ENCODE measurements around the gene ITCH. TPM values are rescaled to one million over a fixed set of nuclear protein-coding genes. Genes with fewer than 3 reads are reported as not detected.

Gene ITCH
- total and polyA plus RNA-seq, 2 donors (not counting 3 experiments of a cell fraction or from before 2014, with no cell fraction given) = 6.4 to 57.4 TPM

- TF ChIP-seq GATA2 (IDR thresholded peaks at IDR 0.05; ENCODE audit: insufficient read depth, insufficient read length, low read depth, low read length) (no peak), EZH2 (IDR thresholded peaks at IDR 0.05; ENCODE audit: borderline replicate concordance, low read depth, low read length, severe bottlenecking) (no peak), CTCF (IDR thresholded peaks at IDR 0.05; ENCODE audit: extremely low read depth in 1 of 2, insufficient read depth in 1 of 2, low read depth in 1 of 2, low read length in 2 of 2) (no peak), POLR2AphosphoS5 (IDR thresholded peaks at IDR 0.05; ENCODE audit: insufficient read depth, low read depth, low read length) (no peak), MYC (IDR thresholded peaks at IDR 0.05; ENCODE audit: low read depth, low read length) (no peak), MAX (IDR thresholded peaks at IDR 0.05; ENCODE audit: insufficient read depth, insufficient read length) (no peak), FOS (IDR thresholded peaks at IDR 0.05; ENCODE audit: borderline replicate concordance, insufficient read depth, low read length) (no peak), POLR2A (IDR thresholded peaks at IDR 0.05; ENCODE audit: low read depth, low read length) (no peak), JUN (IDR thresholded peaks at IDR 0.05; ENCODE audit: borderline replicate concordance, insufficient read depth, insufficient read length, low read depth) (no peak)
- Histone ChIP-seq H3K9me1 (replicated peaks; ENCODE audit: control insufficient read depth, extremely low read depth, insufficient read depth, low read length) (no peaks in the 10 kb centered on the region), H3K27me3 (ENCODE audit: control insufficient read depth in 2 of 2, insufficient read depth in 2 of 2, low read length in 2 of 2) (no peaks in the 10 kb centered on the region), H3K4me3 (replicated peaks in 1 of 3; ENCODE audit: insufficient read depth in 1 of 3, low read depth in 1 of 3, low read length in 3 of 3) (no peak overlapping the region), H4K20me1 (replicated peaks; ENCODE audit: control insufficient read depth, extremely low read depth, insufficient read depth, low read length) (peaks cover 13% of the 10 kb centered on the region), H3K36me3 (ENCODE audit: control insufficient read depth in 2 of 2, extremely low read depth in 1 of 2, insufficient read depth in 2 of 2, low read length in 2 of 2) (peaks cover 0 to 2% of the 10 kb centered on the region in 2 experiments), H3K27ac (ENCODE audit: insufficient read depth, low read depth, low read length) (no peak overlapping the region), H3K9ac (replicated peaks; ENCODE audit: extremely low read depth, insufficient read depth, low read length) (no peak overlapping the region), H3K4me2 (ENCODE audit: insufficient read depth, low read length) (no peak overlapping the region), H3K4me1 (ENCODE audit: control insufficient read depth, extremely low read depth, insufficient read depth, low read length) (peaks cover 11% of the 10 kb centered on the region), H3K9me3 (replicated peaks; ENCODE audit: control insufficient read depth, insufficient read depth, low read length) (no peaks in the 10 kb centered on the region), H3K79me2 (ENCODE audit: control insufficient read depth, insufficient read depth, low read length) (peaks cover 77% of the 10 kb centered on the region), H2AFZ (ENCODE audit: low read depth, low read length) (no peak overlapping the region)
- FAIRE-seq (no peak), DNase-seq (ENCODE audit: low read depth, low spot score) (no peak)
- POLR2A ChIA-PET = no interaction called here
- CTCF ChIA-PET = interaction anchor here (1.3 to 4.1 kb wide), 2 partner anchors 90 to 212 kb away, joined by 4 to 15 read pairs; no protein-coding TSS in a partner anchor
- BruUV-seq (replicated peaks) = no TSS peak
- dilution Hi-C loops (cut with MboI; ENCODE audit: extremely low pct_ligation_motif_present, low sequenced_read_pairs) = no loop called here
- intact Hi-C loops (cut with micrococcal nuclease) = no loop called here
Observed at GRCh38 chr20:34402461-34402860, 39.4 kb downstream of the ITCH start.

Measured in endothelial cell of umbilical vein (primary cell).